Loucy (cell line): ENCODE results near the gene TIE1.

ENCODE experiments used
- EZH2phosphoT487 ChIP-seq: fragments of 200-600 bp; IDR thresholded peaks from 2 replicates; pipeline ENCODE4 v1.6.1; 2018; ENCODE audit warnings: antibody characterized with exemption, mild to moderate bottlenecking, moderate library complexity, borderline replicate concordance
- TF ChIP-seq, protein P1 (sequence below): fragments of 200-600 bp; sonication (generic); conservative IDR thresholded peaks from 2 replicates; pipeline ENCODE4 v1.5.1; 2014; ENCODE audit warnings: mild to moderate bottlenecking, antibody characterized with exemption, low read length

DNA sequence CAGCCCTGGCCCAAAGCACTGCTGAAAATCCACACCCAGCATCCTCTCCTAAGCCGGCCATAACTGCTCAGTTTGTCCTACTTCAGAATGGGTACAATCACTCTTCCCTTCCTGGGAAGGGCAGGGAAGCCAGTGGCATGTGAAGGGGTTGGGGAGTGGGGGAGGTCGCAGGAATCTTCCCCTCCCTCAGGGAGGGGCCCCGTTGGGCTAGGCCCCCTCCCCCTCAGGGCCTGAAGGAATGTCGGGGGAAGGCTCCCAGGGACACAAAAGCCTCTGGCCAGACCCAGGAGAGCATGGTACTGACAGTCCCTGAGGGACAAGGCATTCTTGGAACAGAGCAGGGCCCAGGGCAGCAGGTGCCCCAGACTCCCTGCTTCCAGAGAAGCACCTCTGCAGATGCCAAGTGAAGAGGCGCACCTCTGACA lies 65.8 kb downstream of the TIE1 start:
- TF ChIP-seq, protein P1, sequence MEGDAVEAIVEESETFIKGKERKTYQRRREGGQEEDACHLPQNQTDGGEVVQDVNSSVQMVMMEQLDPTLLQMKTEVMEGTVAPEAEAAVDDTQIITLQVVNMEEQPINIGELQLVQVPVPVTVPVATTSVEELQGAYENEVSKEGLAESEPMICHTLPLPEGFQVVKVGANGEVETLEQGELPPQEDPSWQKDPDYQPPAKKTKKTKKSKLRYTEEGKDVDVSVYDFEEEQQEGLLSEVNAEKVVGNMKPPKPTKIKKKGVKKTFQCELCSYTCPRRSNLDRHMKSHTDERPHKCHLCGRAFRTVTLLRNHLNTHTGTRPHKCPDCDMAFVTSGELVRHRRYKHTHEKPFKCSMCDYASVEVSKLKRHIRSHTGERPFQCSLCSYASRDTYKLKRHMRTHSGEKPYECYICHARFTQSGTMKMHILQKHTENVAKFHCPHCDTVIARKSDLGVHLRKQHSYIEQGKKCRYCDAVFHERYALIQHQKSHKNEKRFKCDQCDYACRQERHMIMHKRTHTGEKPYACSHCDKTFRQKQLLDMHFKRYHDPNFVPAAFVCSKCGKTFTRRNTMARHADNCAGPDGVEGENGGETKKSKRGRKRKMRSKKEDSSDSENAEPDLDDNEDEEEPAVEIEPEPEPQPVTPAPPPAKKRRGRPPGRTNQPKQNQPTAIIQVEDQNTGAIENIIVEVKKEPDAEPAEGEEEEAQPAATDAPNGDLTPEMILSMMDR, result no peak
- no peak for TF ChIP-seq EZH2phosphoT487
